HepG2 (cell line): ENCODE measurements around the gene ZBTB32. TPM values are rescaled to one million over a fixed set of nuclear protein-coding genes. Genes with fewer than 3 reads are reported as not detected.

Experiments used
- BRD4 ChIP-seq: sonication (generic); formaldehyde crosslinking; IDR thresholded peaks from 2 replicates; pipeline ENCODE4 v1.4.0; 2020; ENCODE audit warnings: missing genetic modification reagents
- DPF2 ChIP-seq: sonication (generic); formaldehyde crosslinking; IDR thresholded peaks from 2 replicates; pipeline ENCODE4 v1.4.0; 2020; ENCODE audit warnings: mild to moderate bottlenecking, low read depth, missing genetic modification reagents, borderline replicate concordance
- HDAC1 ChIP-seq: sonication (generic); formaldehyde crosslinking; IDR thresholded peaks from 2 replicates; pipeline ENCODE4 v1.5.1; 2020; ENCODE audit warnings: mild to moderate bottlenecking, missing genetic modification reagents
- NFKB2 ChIP-seq: sonication (generic); formaldehyde crosslinking; IDR thresholded peaks from 2 replicates; pipeline ENCODE4 v1.4.0; 2020; ENCODE audit warnings: missing genetic modification reagents, borderline replicate concordance
- RAD51 ChIP-seq: fragments of 450-650 bp; IDR thresholded peaks from 2 replicates; pipeline ENCODE4 v1.6.1; 2016; ENCODE audit warnings: borderline replicate concordance
- RARG ChIP-seq: sonication (generic); formaldehyde crosslinking; IDR thresholded peaks from 2 replicates; pipeline ENCODE4 v1.4.0; 2020; ENCODE audit warnings: low read depth, mild to moderate bottlenecking, missing genetic modification reagents
- TBX2 ChIP-seq: sonication (generic); formaldehyde crosslinking; IDR thresholded peaks from 2 replicates; pipeline ENCODE4 v1.5.0; 2020; ENCODE audit warnings: missing genetic modification reagents, mild to moderate bottlenecking, borderline replicate concordance
- TCF7L2 ChIP-seq: IDR thresholded peaks from 2 replicates; pipeline ENCODE4 v1.6.1; 2011; ENCODE audit warnings: mild to moderate bottlenecking, low read depth, low read length, moderate library complexity
- WIZ ChIP-seq: sonication (generic); formaldehyde crosslinking; IDR thresholded peaks from 2 replicates; pipeline ENCODE4 v1.5.1; 2020; ENCODE audit warnings: mild to moderate bottlenecking, missing genetic modification reagents
- ZBTB10 ChIP-seq: sonication (generic); formaldehyde crosslinking; IDR thresholded peaks from 2 replicates; pipeline ENCODE4 v1.4.0; 2020; ENCODE audit warnings: missing genetic modification reagents, borderline replicate concordance
- ZBTB46 ChIP-seq: sonication (generic); formaldehyde crosslinking; IDR thresholded peaks from 2 replicates; pipeline ENCODE4 v1.4.0; 2020; ENCODE audit warnings: mild to moderate bottlenecking, missing genetic modification reagents, borderline replicate concordance
- ZNF138 ChIP-seq: sonication (generic); formaldehyde crosslinking; IDR thresholded peaks from 2 replicates; pipeline ENCODE4 v1.5.0; 2020; ENCODE audit warnings: mild to moderate bottlenecking, low read depth, missing genetic modification reagents
- ZNF34 ChIP-seq: sonication (generic); formaldehyde crosslinking; IDR thresholded peaks from 2 replicates; pipeline ENCODE4 v1.4.0; 2020; ENCODE audit warnings: mild to moderate bottlenecking, missing genetic modification reagents, borderline replicate concordance
- ZNF383 ChIP-seq: sonication (generic); formaldehyde crosslinking; IDR thresholded peaks from 2 replicates; pipeline ENCODE4 v1.4.0; 2020; ENCODE audit warnings: missing genetic modification reagents, mild to moderate bottlenecking, borderline replicate concordance
- ZNF562 ChIP-seq: sonication (generic); formaldehyde crosslinking; IDR thresholded peaks from 2 replicates; pipeline ENCODE4 v1.8.0; 2022; ENCODE audit warnings: missing genetic modification reagents, borderline replicate concordance
- ZNF589 ChIP-seq: sonication (generic); formaldehyde crosslinking; conservative IDR thresholded peaks from 2 replicates; pipeline ENCODE4 v1.8.0; 2022; ENCODE audit warnings: mild to moderate bottlenecking, moderate library complexity, missing genetic modification reagents
- ZNF768 ChIP-seq: sonication (generic); formaldehyde crosslinking; IDR thresholded peaks from 2 replicates; pipeline ENCODE4 v1.4.0; 2020; ENCODE audit warnings: missing genetic modification reagents
- ZNF782 ChIP-seq: sonication (generic); formaldehyde crosslinking; IDR thresholded peaks from 2 replicates; pipeline ENCODE4 v1.4.0; 2020; ENCODE audit warnings: missing genetic modification reagents, mild to moderate bottlenecking, borderline replicate concordance
- ZNF792 ChIP-seq: IDR thresholded peaks from 2 replicates; pipeline ENCODE4 v1.6.1; 2016
- ZSCAN9 ChIP-seq: IDR thresholded peaks from 2 replicates; pipeline ENCODE4 v1.6.1; 2016; ENCODE audit warnings: borderline replicate concordance
- polyA plus RNA-seq, 8 experiments: library from polyadenylated mRNA; depleted of rRNA in 3 of 8; stranded (reverse) in 7 of 8; unstranded in 1 of 8; fragments of >200 nt; fragmentation: Illumina TruSeq in 4 of 8; extraction: Trizol in 4 of 8; gene quantifications; 2 replicates each; pipeline versions ENCODE4 v1.2.1 to v1.2.3, GENCODE V29; 2011 to 2016; ENCODE audit warnings: low read depth in 4 of 8, missing spikeins in 1 of 8, mixed read lengths in 1 of 8; ENCODE audit not compliant: insufficient read depth in 1 of 8
- total RNA-seq, 5 experiments: library from RNA; depleted of rRNA; stranded (reverse); fragments of >200 nt; fragmentation: Illumina TruSeq; extraction: Trizol; gene quantifications; 2 replicates each; pipeline ENCODE4 v1.2.3, GENCODE V29; 2016; ENCODE audit warnings: low read depth in 1 of 5
- TF ChIP-seq, protein P1 (sequence below): sonication (generic); formaldehyde crosslinking; IDR thresholded peaks from 2 replicates; pipeline ENCODE4 v1.4.0; 2020; ENCODE audit warnings: missing genetic modification reagents

ZBTB32 gene
- total and polyA plus RNA-seq, 2 of the 13 experiments (the other 11 are each of a cell fraction or from before 2014, with no cell fraction given): not detected

DNA sequence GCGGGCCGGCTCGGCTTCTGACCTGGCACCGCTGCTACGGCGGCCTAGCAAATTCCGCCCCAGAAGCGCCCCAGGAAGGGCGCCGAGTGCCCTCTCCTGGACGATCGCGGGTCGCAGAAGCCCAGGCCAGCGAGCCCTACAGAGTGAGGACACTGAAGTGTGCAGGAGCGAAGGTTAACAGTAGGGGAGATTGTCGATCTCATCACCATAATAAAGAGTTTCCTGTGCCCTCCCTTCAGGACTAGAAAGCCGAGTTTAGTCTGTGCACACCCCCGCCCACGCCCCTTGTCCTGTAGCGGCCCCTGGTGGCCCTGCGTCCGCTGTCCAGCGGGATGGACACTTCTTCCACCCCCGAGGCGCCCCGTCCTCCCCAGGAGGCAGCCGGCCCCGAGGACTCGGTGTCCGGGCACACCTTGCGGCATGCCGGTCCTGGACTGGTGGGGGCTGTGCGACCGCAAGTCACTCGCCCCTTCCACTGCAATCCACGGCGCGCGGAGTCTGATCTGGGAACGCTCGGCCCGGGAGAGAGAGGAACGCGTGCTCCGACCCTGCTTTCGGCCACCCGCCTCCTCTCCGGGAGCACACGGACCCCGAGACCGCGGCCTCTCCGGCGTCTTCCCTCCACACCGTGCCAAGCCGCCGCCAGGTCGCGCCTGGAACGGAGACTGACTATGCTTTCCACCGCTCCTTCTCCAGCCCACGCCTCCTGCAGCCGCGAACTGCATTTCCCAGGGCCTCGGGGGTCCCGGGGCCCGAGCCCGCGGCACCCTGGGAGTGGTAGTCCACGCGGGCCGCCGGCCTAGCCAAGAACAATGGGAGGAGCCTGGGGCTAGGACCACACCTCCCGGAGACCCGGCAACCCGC, 12.7 kb downstream of the ZBTB32 start (continued):
- TF ChIP-seq ZBTB46: no peak
- no peak for TF ChIP-seq TCF7L2
- TF ChIP-seq ZNF562: no peak
- TF ChIP-seq RARG (CRISPR knock-in tag): 0 out of 2 replicates have a peak, but pooled peaks have one; percentile 43
- peak; percentile 82; the same call in 1 of the 2 replicates for TF ChIP-seq ZNF383 (CRISPR knock-in tag)
- peak; percentile 58; the same call in 1 of the 2 replicates for TF ChIP-seq TBX2
- TF ChIP-seq HDAC1 (CRISPR knock-in tag): peak; percentile 73
- TF ChIP-seq RAD51: no peak
- TF ChIP-seq ZSCAN9: no peak
- TF ChIP-seq ZBTB10 (CRISPR knock-in tag): peak; percentile 71; the same call in 1 of the 2 replicates
- 0 out of 2 replicates have a peak, but pooled peaks have one; percentile 11 for TF ChIP-seq ZNF138
- TF ChIP-seq ZNF792 (CRISPR knock-in tag): peak; percentile 68; the same call in 1 of the 2 replicates
- no peak for TF ChIP-seq ZNF34 (CRISPR knock-in tag)
- TF ChIP-seq, protein P1, sequence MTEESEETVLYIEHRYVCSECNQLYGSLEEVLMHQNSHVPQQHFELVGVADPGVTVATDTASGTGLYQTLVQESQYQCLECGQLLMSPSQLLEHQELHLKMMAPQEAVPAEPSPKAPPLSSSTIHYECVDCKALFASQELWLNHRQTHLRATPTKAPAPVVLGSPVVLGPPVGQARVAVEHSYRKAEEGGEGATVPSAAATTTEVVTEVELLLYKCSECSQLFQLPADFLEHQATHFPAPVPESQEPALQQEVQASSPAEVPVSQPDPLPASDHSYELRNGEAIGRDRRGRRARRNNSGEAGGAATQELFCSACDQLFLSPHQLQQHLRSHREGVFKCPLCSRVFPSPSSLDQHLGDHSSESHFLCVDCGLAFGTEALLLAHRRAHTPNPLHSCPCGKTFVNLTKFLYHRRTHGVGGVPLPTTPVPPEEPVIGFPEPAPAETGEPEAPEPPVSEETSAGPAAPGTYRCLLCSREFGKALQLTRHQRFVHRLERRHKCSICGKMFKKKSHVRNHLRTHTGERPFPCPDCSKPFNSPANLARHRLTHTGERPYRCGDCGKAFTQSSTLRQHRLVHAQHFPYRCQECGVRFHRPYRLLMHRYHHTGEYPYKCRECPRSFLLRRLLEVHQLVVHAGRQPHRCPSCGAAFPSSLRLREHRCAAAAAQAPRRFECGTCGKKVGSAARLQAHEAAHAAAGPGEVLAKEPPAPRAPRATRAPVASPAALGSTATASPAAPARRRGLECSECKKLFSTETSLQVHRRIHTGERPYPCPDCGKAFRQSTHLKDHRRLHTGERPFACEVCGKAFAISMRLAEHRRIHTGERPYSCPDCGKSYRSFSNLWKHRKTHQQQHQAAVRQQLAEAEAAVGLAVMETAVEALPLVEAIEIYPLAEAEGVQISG (CRISPR knock-in tag): peak; percentile 93
- peak; percentile 76; the same call in 1 of the 2 replicates for TF ChIP-seq BRD4
- no peak; the same call in 1 of the 2 replicates for TF ChIP-seq ZNF589 (CRISPR knock-in tag)
- TF ChIP-seq WIZ: no peak; the same call in 1 of the 2 replicates
- 0 out of 2 replicates have a peak, but pooled peaks have one; percentile 35 for TF ChIP-seq ZNF782 (CRISPR knock-in tag)
- TF ChIP-seq NFKB2 (CRISPR knock-in tag): peak; percentile 58; the same call in 1 of the 2 replicates
- TF ChIP-seq ZNF768 (CRISPR knock-in tag): peak; percentile 19; the same call in 1 of the 2 replicates
- no peak for TF ChIP-seq DPF2 (CRISPR knock-in tag)
